H1 (cell line): Measurements from ENCODE around the gene LGALS3. TPM values are rescaled to one million over a fixed set of nuclear protein-coding genes. Genes with fewer than 3 reads are reported as not detected.

ENCODE experiments used
- CTCF ChIA-PET: fragments of 300-600 bp; sonication (Branson Sonifier 250); formaldehyde crosslinking; loops from one replicate; lab custom pipeline; 2021; ENCODE audit not compliant: partially characterized antibody; lab: Charles Lee
- POLR2A ChIA-PET: fragments of 300-600 bp; sonication (Branson Sonifier 250); formaldehyde crosslinking; loops from one replicate; lab custom pipeline; 2021; ENCODE audit warnings: inconsistent platforms; ENCODE audit not compliant: partially characterized antibody; lab: Charles Lee
- DNase-seq, 2 experiments: peaks; one replicate each; pipeline versions ENCODE4 v3.0.0 to v3.0.0-alpha.2; 2010 to 2022; ENCODE audit warnings: low spot score in 2 of 2, low read depth in 1 of 2, mixed read lengths in 1 of 2
- FAIRE-seq: peaks from 2 replicates; lab custom pipeline; 2011; peaks lifted over from hg19 to GRCh38; lab: Jason Lieb, UNC
- H2AFZ ChIP-seq: 2 replicates; pipeline ENCODE4 v1.8.1; 2012; ENCODE audit warnings: low read length, inconsistent platforms
- H2AK5ac ChIP-seq: 2 replicates; pipeline ENCODE4 v1.6.1; 2013; ENCODE audit warnings: low read depth, low read length
- H2BK120ac ChIP-seq: replicated peaks from 2 replicates; pipeline ENCODE3; 2013; ENCODE audit warnings: low read depth, low read length, inconsistent platforms
- H2BK12ac ChIP-seq: 2 replicates; pipeline ENCODE4 v1.6.1; 2013; ENCODE audit warnings: low read depth, low read length
- H2BK15ac ChIP-seq: 2 replicates; pipeline ENCODE4 v1.6.1; 2013; ENCODE audit warnings: low read length
- H2BK20ac ChIP-seq: 2 replicates; pipeline ENCODE4 v1.6.1; 2013; ENCODE audit warnings: low read length
- H2BK5ac ChIP-seq: 2 replicates; pipeline ENCODE4 v1.6.1; 2013; ENCODE audit warnings: low read depth, low read length
- H3K14ac ChIP-seq: 2 replicates; pipeline ENCODE4 v1.6.1; 2013; ENCODE audit warnings: inconsistent platforms; ENCODE audit not compliant: insufficient read length
- H3K18ac ChIP-seq: 2 replicates; pipeline ENCODE4 v1.6.1; 2013; ENCODE audit warnings: low read length; ENCODE audit errors: extremely low read depth
- H3K23ac ChIP-seq: 2 replicates; pipeline ENCODE4 v1.6.1; 2013; ENCODE audit warnings: inconsistent platforms; ENCODE audit not compliant: insufficient read length
- H3K23me2 ChIP-seq: 2 replicates; pipeline ENCODE4 v1.6.1; 2013; ENCODE audit warnings: low read depth, low read length
- H3K27ac ChIP-seq: 2 replicates; pipeline ENCODE4 v1.6.1; 2011; ENCODE audit warnings: low read depth, low read length, inconsistent platforms
- H3K27me3 ChIP-seq, 4 experiments: replicated peaks in 1 of 4; 1 replicate in 1 of 4; 2 replicates in 3 of 4; pipeline versions ENCODE4 v1.6.1 to v1.8.1; 2011 to 2013; ENCODE audit warnings: low read length in 3 of 4, mild to moderate bottlenecking in 3 of 4, inconsistent platforms in 2 of 4, mixed read lengths in 2 of 4, moderate library complexity in 1 of 4; ENCODE audit not compliant: control insufficient read depth in 3 of 4, insufficient read depth in 3 of 4; ENCODE audit errors: extremely low read depth in 1 of 4
- H3K36me3 ChIP-seq, 4 experiments: 2 replicates each; pipeline versions ENCODE4 v1.6.1 to v1.8.1; 2011 to 2013; ENCODE audit warnings: mild to moderate bottlenecking in 4 of 4, low read length in 3 of 4, moderate library complexity in 2 of 4, control low read depth in 1 of 4, inconsistent platforms in 1 of 4; ENCODE audit not compliant: insufficient read depth in 4 of 4, control insufficient read depth in 2 of 4
- H3K4ac ChIP-seq: replicated peaks from 2 replicates; pipeline ENCODE3; 2013; ENCODE audit warnings: low read length, low read depth, mixed read lengths, inconsistent platforms; ENCODE audit not compliant: insufficient read length
- H3K4me1 ChIP-seq, 4 experiments: replicated peaks in 1 of 4; 1 replicate in 1 of 4; 2 replicates in 3 of 4; pipeline versions ENCODE4 v1.6.1 to v1.8.1; 2011 to 2013; ENCODE audit warnings: low read length in 3 of 4, inconsistent platforms in 2 of 4, mixed read lengths in 1 of 4; ENCODE audit not compliant: insufficient read depth in 4 of 4, control insufficient read depth in 3 of 4
- H3K4me2 ChIP-seq, 2 experiments: 2 replicates each; pipeline versions ENCODE4 v1.6.1 to v1.8.1; 2011 to 2013; ENCODE audit warnings: low read depth in 2 of 2, low read length in 2 of 2, control low read depth in 1 of 2, inconsistent platforms in 1 of 2, mild to moderate bottlenecking in 1 of 2; ENCODE audit not compliant: insufficient read depth in 1 of 2
- H3K4me3 ChIP-seq, 4 experiments: fragments of 200-600, 300-600 bp in 1 of 4; sonication (generic), shearing (Covaris generic), sonication (Bioruptor Twin) in 1 of 4; 2 replicates each; pipeline versions ENCODE4 v1.5.1 to v1.8.1; 2011 to 2016; ENCODE audit warnings: low read length in 4 of 4, low read depth in 3 of 4, control low read depth in 2 of 4, inconsistent platforms in 2 of 4, mild to moderate bottlenecking in 2 of 4, mixed read lengths in 1 of 4, moderate library complexity in 1 of 4; ENCODE audit not compliant: insufficient read depth in 2 of 4; ENCODE audit errors: extremely low read depth in 1 of 4
- H3K56ac ChIP-seq: replicated peaks from 2 replicates; pipeline ENCODE3; 2013; ENCODE audit warnings: low read depth, mild to moderate bottlenecking, mixed read lengths, low read length, inconsistent platforms; ENCODE audit not compliant: insufficient read length
- H3K79me1 ChIP-seq: 2 replicates; pipeline ENCODE4 v1.6.1; 2013; ENCODE audit warnings: low read depth, low read length, control low read depth
- H3K79me2 ChIP-seq, 2 experiments: 2 replicates each; pipeline versions ENCODE4 v1.6.1 to v1.8.1; 2012 to 2013; ENCODE audit warnings: low read length in 2 of 2, mild to moderate bottlenecking in 2 of 2, inconsistent platforms in 1 of 2; ENCODE audit not compliant: insufficient read depth in 2 of 2, control insufficient read depth in 1 of 2
- H3K9ac ChIP-seq, 4 experiments: replicated peaks in 1 of 4; 1 replicate in 1 of 4; 2 replicates in 3 of 4; pipeline versions ENCODE4 v1.6.1 to v1.8.1; 2011 to 2013; ENCODE audit warnings: low read depth in 3 of 4, low read length in 3 of 4, control low read depth in 2 of 4, mild to moderate bottlenecking in 2 of 4, moderate library complexity in 2 of 4, inconsistent platforms in 1 of 4; ENCODE audit errors: extremely low read depth in 1 of 4
- H3K9me3 ChIP-seq, 2 experiments: 2 replicates each; pipeline versions ENCODE4 v1.6.1 to v1.8.1; 2012 to 2013; ENCODE audit warnings: mild to moderate bottlenecking in 2 of 2, moderate library complexity in 2 of 2, control low read depth in 1 of 2, inconsistent platforms in 1 of 2, low read depth in 1 of 2, low read length in 1 of 2, mixed read lengths in 1 of 2; ENCODE audit not compliant: insufficient read depth in 2 of 2
- H4K20me1 ChIP-seq, 2 experiments: replicated peaks in 1 of 2; 2 replicates each; pipeline versions ENCODE3 to v1.8.1; 2011 to 2013; ENCODE audit warnings: inconsistent platforms in 2 of 2, low read length in 2 of 2, mild to moderate bottlenecking in 1 of 2; ENCODE audit not compliant: insufficient read depth in 2 of 2, control insufficient read depth in 1 of 2
- H4K5ac ChIP-seq: 2 replicates; pipeline ENCODE4 v1.6.1; 2013; ENCODE audit warnings: low read length, low read depth, mixed read lengths, inconsistent platforms; ENCODE audit not compliant: insufficient read length
- H4K8ac ChIP-seq: 2 replicates; pipeline ENCODE4 v1.8.0; 2013; ENCODE audit warnings: mild to moderate bottlenecking, moderate library complexity, low read length, inconsistent platforms; ENCODE audit not compliant: insufficient read depth; ENCODE audit errors: extremely low read depth
- H4K91ac ChIP-seq: replicated peaks from 2 replicates; pipeline ENCODE3; 2013; ENCODE audit warnings: low read length, mixed read lengths, inconsistent platforms; ENCODE audit not compliant: insufficient read length
- E2F6 ChIP-seq: IDR thresholded peaks from 2 replicates; pipeline ENCODE4 v1.6.1; 2012; ENCODE audit warnings: inconsistent platforms
- GABPA ChIP-seq: IDR thresholded peaks from 2 replicates; pipeline ENCODE4 v1.6.1; 2011; ENCODE audit warnings: mild to moderate bottlenecking, low read length, moderate library complexity, borderline replicate concordance; ENCODE audit not compliant: insufficient read depth
- GTF2F1 ChIP-seq: IDR thresholded peaks from 2 replicates; pipeline ENCODE4 v1.6.1; 2012; ENCODE audit warnings: low read depth, low read length, improper control_type of control experiment, borderline replicate concordance
- HDAC2 ChIP-seq, 2 experiments: fragments of 300-600 bp in 1 of 2; sonication (generic) in 1 of 2; IDR thresholded peaks; 2 replicates each; pipeline ENCODE4 v1.6.1; 2011 to 2012; ENCODE audit warnings: low read depth in 2 of 2, low read length in 2 of 2, mild to moderate bottlenecking in 2 of 2, moderate library complexity in 2 of 2, borderline replicate concordance in 1 of 2, inconsistent platforms in 1 of 2
- JUN ChIP-seq: IDR thresholded peaks from 2 replicates; pipeline ENCODE4 v1.6.1; 2011; ENCODE audit warnings: low read depth, mild to moderate bottlenecking, improper control_type of control experiment, low read length
- KDM4A ChIP-seq: IDR thresholded peaks from one replicate; pipeline ENCODE4 v1.7.1; 2012; ENCODE audit warnings: low read depth, mild to moderate bottlenecking, moderate library complexity, low read length, inconsistent platforms; ENCODE audit not compliant: severe bottlenecking
- NRF1 ChIP-seq: IDR thresholded peaks from 2 replicates; pipeline ENCODE4 v1.6.1; 2011; ENCODE audit warnings: mild to moderate bottlenecking, low read depth, low read length, improper control_type of control experiment
- POU5F1 ChIP-seq: IDR thresholded peaks from 2 replicates; pipeline ENCODE4 v1.6.1; 2011; ENCODE audit warnings: low read depth, mild to moderate bottlenecking, low read length, moderate library complexity
- RXRA ChIP-seq: IDR thresholded peaks from 2 replicates; pipeline ENCODE4 v1.6.1; 2011; ENCODE audit warnings: low read depth, mild to moderate bottlenecking, low read length, moderate library complexity; ENCODE audit not compliant: insufficient read depth
- SIX5 ChIP-seq: IDR thresholded peaks from 2 replicates; pipeline ENCODE4 v1.6.1; 2011; ENCODE audit warnings: mild to moderate bottlenecking, low read depth, low read length
- SP2 ChIP-seq: IDR thresholded peaks from 2 replicates; pipeline ENCODE4 v1.6.1; 2012; ENCODE audit warnings: mild to moderate bottlenecking, low read length, inconsistent platforms
- TAF7 ChIP-seq: optimal IDR thresholded peaks from 2 replicates; pipeline ENCODE3; 2011; ENCODE audit warnings: low read depth, mild to moderate bottlenecking, inconsistent platforms, low read length, moderate library complexity, borderline replicate concordance
- WGBS, 2 experiments: shearing (Covaris generic) in 1 of 2; methylation state at CpG; one replicate each; pipeline versions ENCODE4 v1.1.6 to v1.1.7; 2013 to 2015; ENCODE audit warnings: low lambda C conversion rate in 2 of 2, mixed read lengths in 2 of 2, inconsistent platforms in 1 of 2, low coverage in 1 of 2, missing lambda C conversion rate in 1 of 2; ENCODE audit not compliant: insufficient replicate concordance in 2 of 2, insufficient coverage in 1 of 2, insufficient read length in 1 of 2; ENCODE audit errors: extremely low coverage in 1 of 2, missing lambda C conversion rate in 1 of 2; 5-methylcytosine and 5-hydroxymethylcytosine counted together
- polyA plus RNA-seq, 7 experiments: library from polyadenylated mRNA; depleted of rRNA in 3 of 7; stranded (reverse) in 5 of 7; unstranded in 2 of 7; fragments of >200 nt in 5 of 7; fragments of 200-250 nt in 2 of 7; gene quantifications; 1 replicate in 5 of 7; 2 replicates in 1 of 7; 4 replicates in 1 of 7; pipeline versions ENCODE4 v1.2.1 to v1.2.3, GENCODE V29; 2011 to 2013; ENCODE audit warnings: missing spikeins in 2 of 7, mixed read lengths in 2 of 7
- total RNA-seq: library from RNA; stranded (reverse); fragmentation: NEBNext Ultra II Directional; extraction: Animal tissue kit (Norgen Biotek cat#: 25700); gene quantifications from 2 replicates; pipeline ENCODE4 v1.2.1, GENCODE V29; 2021

Gene LGALS3
- total and polyA plus RNA-seq, 2 of the 8 experiments (the other 6 are each of a cell fraction or from before 2014, with no cell fraction given), result 9.7 to 14.5 TPM

- Histone ChIP-seq H2BK20ac (no peak overlapping the region), H2BK5ac (no peak overlapping the region), H2AK5ac (no peak overlapping the region), H3K14ac (no peak overlapping the region), H4K91ac (no peak overlapping the region), H3K79me1 (no peaks in the 10 kb centered on the region), H3K4me3 (no peak overlapping the region), H3K56ac (no peak overlapping the region), H3K27me3 (no peaks in the 10 kb centered on the region), H3K18ac (no peak overlapping the region), H3K23ac (no peak overlapping the region), H2BK15ac (no peak overlapping the region), H3K23me2 (no peaks in the 10 kb centered on the region), H4K20me1 (no peaks in the 10 kb centered on the region), H3K4me1 (no peaks in the 10 kb centered on the region), H4K8ac (no peak overlapping the region), H3K36me3 (peaks cover 17 to 77% (median 58%) of the 10 kb centered on the region in 4 experiments), H2BK12ac (no peak overlapping the region), H4K5ac (no peak overlapping the region), H3K9me3 (no peaks in the 10 kb centered on the region), H3K4me2 (no peak overlapping the region), H3K9ac (no peak overlapping the region), H3K4ac (no peak overlapping the region), H2BK120ac (no peak overlapping the region), H2AFZ (no peak overlapping the region), H3K27ac (no peak overlapping the region), H3K79me2 (no peaks in the 10 kb centered on the region)
- WGBS, 2 experiments, result 83% methylated on average over 1 of the region's 1 CpG; no CpG with 5 or more reads in 1 of the 2 experiments
- no peak for FAIRE-seq
- DNase-seq, result no peak
- POLR2A ChIA-PET, result interaction anchor here (1.0 to 1.8 kb wide), 3 partner anchors 10 to 37 kb away, joined by 3 to 7 read pairs (median 4); no protein-coding TSS in a partner anchor
- CTCF ChIA-PET, result interaction anchor here (0.9 to 2.4 kb wide), 4 partner anchors 14 to 62 kb away, joined by 4 to 12 read pairs (median 8); no protein-coding TSS in a partner anchor
- TF ChIP-seq HDAC2 (IDR thresholded peaks at IDR 0.05; ENCODE audit: borderline replicate concordance in 1 of 2, low read depth in 2 of 2, low read length in 2 of 2) (no peak), KDM4A (no peak), SIX5 (no peak), RXRA (no peak), JUN (no peak), NRF1 (no peak), E2F6 (no peak), SP2 (no peak), GTF2F1 (no peak), TAF7 (no peak), GABPA (no peak), POU5F1 (no peak)
Measured at GRCh38 chr14:55152052-55152753, 23.2 kb downstream of the LGALS3 start.
